ENCODE data around the gene ACTR6. TPM values are rescaled to one million over a fixed set of nuclear protein-coding genes. Genes with fewer than 3 reads are reported as not detected.
"Not testable (repeated sequence)": the region's sequence is repeated elsewhere in the genome, so short reads cannot be mapped to it uniquely, and the experiment has no call there.

ACTR6 gene
- total and polyA plus RNA-seq, 2 experiments from 2014 or later: 25.1 to 29.7 TPM

GRCh38 chr12:100186071-100186470 is 14.5 kb upstream of the ACTR6 start:
- H3K27ac ChIP-seq: no peak overlapping the region
- in situ Hi-C loops (cut with MboI): no loop called here
- 11% methylated on average over 6 of the region's 6 CpGs for WGBS, 2 experiments (ENCODE audit: low coverage in 1 of 2, low lambda C conversion rate in 2 of 2, missing lambda C conversion rate in 2 of 2)

GRCh38 chr12:100187068-100187467 is 13.5 kb upstream of the ACTR6 start:
- Histone ChIP-seq H3F3A (ENCODE audit: insufficient read depth) (no peaks in the 10 kb centered on the region), H3K4me1 (ENCODE audit: insufficient read depth) (peaks cover 11% of the 10 kb centered on the region), H3K9me2 (ENCODE audit: insufficient read depth) (no peaks in the 10 kb centered on the region), H3K4me3 (no peak overlapping the region), H4K20me1 (ENCODE audit: insufficient read depth) (no peaks in the 10 kb centered on the region), H3K27me3 (replicated peaks; ENCODE audit: insufficient read depth) (no peaks in the 10 kb centered on the region), H3K9ac (no peak overlapping the region), H2AFZ (no peak overlapping the region), H3K9me3 (ENCODE audit: low read depth) (no peaks in the 10 kb centered on the region), H3K79me2 (ENCODE audit: insufficient read depth) (no peaks in the 10 kb centered on the region), H3K27ac (no peak overlapping the region), H3K4me2 (ENCODE audit: unreplicated experiment) (no peak overlapping the region), H3K36me3 (ENCODE audit: low read depth) (no peaks in the 10 kb centered on the region)
- DNase-seq: no peak
- WGBS, 2 experiments (ENCODE audit: low coverage in 1 of 2, low lambda C conversion rate in 2 of 2, missing lambda C conversion rate in 2 of 2): 88 to 92% methylated on average over 5 of the region's 5 CpGs
- in situ Hi-C loops (cut with MboI): no loop called here
- TF ChIP-seq EZH2phosphoT487 (IDR thresholded peaks at IDR 0.05; ENCODE audit: insufficient read depth, low read depth) (no peak), EZH2 (IDR thresholded peaks at IDR 0.05; ENCODE audit: insufficient read depth, poor library complexity, severe bottlenecking) (no peak)

More at GRCh38 chr12:100186071-100186470, 14.5 kb upstream of the ACTR6 start:
- Histone ChIP-seq H3K4me2 (ENCODE audit: unreplicated experiment) (peak overlapping the region; percentile 59), H3K4me3 (peak overlapping the region; percentile 43), H3K36me3 (ENCODE audit: low read depth) (no peaks in the 10 kb centered on the region), H2AFZ (peak overlapping the region; percentile 83), H3K27me3 (replicated peaks; ENCODE audit: insufficient read depth) (no peaks in the 10 kb centered on the region), H3K9me3 (ENCODE audit: low read depth) (no peaks in the 10 kb centered on the region), H3K79me2 (ENCODE audit: insufficient read depth) (no peaks in the 10 kb centered on the region), H4K20me1 (ENCODE audit: insufficient read depth) (no peaks in the 10 kb centered on the region), H3K9ac (peak overlapping the region; percentile 22; the same call in 1 of the 2 replicates), H3F3A (ENCODE audit: insufficient read depth) (no peaks in the 10 kb centered on the region), H3K9me2 (ENCODE audit: insufficient read depth) (no peaks in the 10 kb centered on the region), H3K4me1 (ENCODE audit: insufficient read depth) (peaks cover 11% of the 10 kb centered on the region)
- peak; percentile 31 for DNase-seq
- TF ChIP-seq EZH2 (IDR thresholded peaks at IDR 0.05; ENCODE audit: insufficient read depth, poor library complexity, severe bottlenecking): no peak
- no peak for TF ChIP-seq EZH2phosphoT487 (IDR thresholded peaks at IDR 0.05; ENCODE audit: insufficient read depth, low read depth)

- TF ChIP-seq EZH2 (IDR thresholded peaks at IDR 0.05; ENCODE audit: insufficient read depth, poor library complexity, severe bottlenecking) (no peak), EZH2phosphoT487 (IDR thresholded peaks at IDR 0.05; ENCODE audit: insufficient read depth, low read depth) (no peak)
- H3K9me2 ChIP-seq (ENCODE audit: insufficient read depth): no peaks in the 10 kb centered on the region
- H4K20me1 ChIP-seq (ENCODE audit: insufficient read depth): no peaks in the 10 kb centered on the region
- no peak overlapping the region for H3K9ac ChIP-seq
- in situ Hi-C loops (cut with MboI): no loop called here
- H3F3A ChIP-seq (ENCODE audit: insufficient read depth): no peaks in the 10 kb centered on the region
- peaks cover 11% of the 10 kb centered on the region for H3K4me1 ChIP-seq (ENCODE audit: insufficient read depth)
- H2AFZ ChIP-seq: no peak overlapping the region
- no peak overlapping the region for H3K27ac ChIP-seq
- no peaks in the 10 kb centered on the region for H3K79me2 ChIP-seq (ENCODE audit: insufficient read depth)
- no peak overlapping the region for H3K4me3 ChIP-seq
- DNase-seq: no peak
- H3K9me3 ChIP-seq (ENCODE audit: low read depth): no peaks in the 10 kb centered on the region
- no peaks in the 10 kb centered on the region for H3K36me3 ChIP-seq (ENCODE audit: low read depth)
- H3K27me3 ChIP-seq (replicated peaks; ENCODE audit: insufficient read depth): no peaks in the 10 kb centered on the region
- H3K4me2 ChIP-seq (ENCODE audit: unreplicated experiment): no peak overlapping the region
- WGBS, 2 experiments (ENCODE audit: low coverage in 1 of 2, low lambda C conversion rate in 2 of 2, missing lambda C conversion rate in 2 of 2): 82 to 84% methylated on average over 5 of the region's 5 CpGs
Observed at GRCh38 chr12:100187857-100188519, 12.6 kb upstream of the ACTR6 start.

GRCh38 chr12:100188888-100189635 is 11.6 kb upstream of the ACTR6 start:
- H3K9me2 ChIP-seq (ENCODE audit: insufficient read depth); DNase-seq; H2AFZ ChIP-seq; H3K4me2 ChIP-seq (ENCODE audit: unreplicated experiment); H3K27me3 ChIP-seq (replicated peaks; ENCODE audit: insufficient read depth); H3K79me2 ChIP-seq (ENCODE audit: insufficient read depth); H3K9ac ChIP-seq; H3F3A ChIP-seq (ENCODE audit: insufficient read depth); H3K9me3 ChIP-seq (ENCODE audit: low read depth); H3K4me3 ChIP-seq; H4K20me1 ChIP-seq (ENCODE audit: insufficient read depth); in situ Hi-C loops (cut with MboI); H3K36me3 ChIP-seq (ENCODE audit: low read depth); H3K27ac ChIP-seq: not testable (repeated sequence)
- H3K4me1 ChIP-seq (ENCODE audit: insufficient read depth): peaks cover 11% of the 10 kb centered on the region
- WGBS, 2 experiments (ENCODE audit: low coverage in 1 of 2, low lambda C conversion rate in 2 of 2, missing lambda C conversion rate in 2 of 2): 77 to 81% methylated on average over 11 of the region's 11 CpGs

Measured in GM23248 (cell line).